Thyroid gland (tissue), 4 donors: ENCODE measurements around the gene TMC1.

Experiments
- POLR2A ChIP-seq, 2 donors: fragments of 450-650 bp; IDR thresholded peaks; one replicate each; pipeline ENCODE4 v1.6.1; 2017; ENCODE audit warnings: antibody characterized with exemption in 2 of 2, mild to moderate bottlenecking in 2 of 2, moderate library complexity in 1 of 2
- TF ChIP-seq, protein P1 (sequence below), 6 experiments: fragments of 200-600 bp in 3 of 6; fragments of 450-650 bp in 3 of 6; sonication (generic) in 3 of 6; IDR thresholded peaks; one replicate each; pipeline ENCODE4 v1.5.1; 2016 to 2019; ENCODE audit warnings: antibody characterized with exemption in 6 of 6, mild to moderate bottlenecking in 2 of 6, inconsistent platforms in 1 of 6, moderate library complexity in 1 of 6

GRCh38 chr9:72882117-72882775 lies 360.8 kb downstream of the TMC1 start:
- TF ChIP-seq POLR2A (IDR thresholded peaks at IDR 0.05) = no peak
- TF ChIP-seq, protein P1, sequence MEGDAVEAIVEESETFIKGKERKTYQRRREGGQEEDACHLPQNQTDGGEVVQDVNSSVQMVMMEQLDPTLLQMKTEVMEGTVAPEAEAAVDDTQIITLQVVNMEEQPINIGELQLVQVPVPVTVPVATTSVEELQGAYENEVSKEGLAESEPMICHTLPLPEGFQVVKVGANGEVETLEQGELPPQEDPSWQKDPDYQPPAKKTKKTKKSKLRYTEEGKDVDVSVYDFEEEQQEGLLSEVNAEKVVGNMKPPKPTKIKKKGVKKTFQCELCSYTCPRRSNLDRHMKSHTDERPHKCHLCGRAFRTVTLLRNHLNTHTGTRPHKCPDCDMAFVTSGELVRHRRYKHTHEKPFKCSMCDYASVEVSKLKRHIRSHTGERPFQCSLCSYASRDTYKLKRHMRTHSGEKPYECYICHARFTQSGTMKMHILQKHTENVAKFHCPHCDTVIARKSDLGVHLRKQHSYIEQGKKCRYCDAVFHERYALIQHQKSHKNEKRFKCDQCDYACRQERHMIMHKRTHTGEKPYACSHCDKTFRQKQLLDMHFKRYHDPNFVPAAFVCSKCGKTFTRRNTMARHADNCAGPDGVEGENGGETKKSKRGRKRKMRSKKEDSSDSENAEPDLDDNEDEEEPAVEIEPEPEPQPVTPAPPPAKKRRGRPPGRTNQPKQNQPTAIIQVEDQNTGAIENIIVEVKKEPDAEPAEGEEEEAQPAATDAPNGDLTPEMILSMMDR (IDR thresholded peaks at IDR 0.05) = no peak
